HUDEP-2 (cell line): Measurements from ENCODE around the gene CTDSPL.
A peak's percentile ranks its signal among the peaks of the same experiment; 100 is the strongest.

Experiments
- DNase-seq, 76 experiments: peaks; one replicate each; lab custom pipeline; 2025; ENCODE audit not compliant: unreplicated experiment in 76 of 76; lab: John Stamatoyannopoulos, UW

CTDSPL gene

GRCh38 chr3:37852771-37853170 is 8.9 kb upstream of the CTDSPL start:
- DNase-seq = no peak

- no peak for DNase-seq
These were observed 7.8 kb upstream of the CTDSPL start for GRCh38 chr3:37853691-37854413.

- peak in 54 of 76 experiments; percentile 4 to 71 (median 36) for DNase-seq
These were observed 6.2 kb upstream of the CTDSPL start for GRCh38 chr3:37855363-37855970.

GRCh38 chr3:37856381-37856780 is 5.3 kb upstream of the CTDSPL start:
- no peak for DNase-seq

GRCh38 chr3:37858742-37859141 is 2.9 kb upstream of the CTDSPL start:
- no peak for DNase-seq

- no peak for DNase-seq
These were observed 2.3 kb upstream of the CTDSPL start for GRCh38 chr3:37859354-37859753.

- DNase-seq = no peak
These were observed 1.8 kb upstream of the CTDSPL start for GRCh38 chr3:37859908-37860199.

GRCh38 chr3:37862219-37862902 is 681 bp downstream of the CTDSPL start:
- peak in 6 of 76 experiments; percentile 1 to 27 (median 8) for DNase-seq

GRCh38 chr3:37862903-37863815 is 1.5 kb downstream of the CTDSPL start:
- no peak for DNase-seq

- DNase-seq = no peak
These were observed 2.5 kb downstream of the CTDSPL start for GRCh38 chr3:37863949-37864822.

- no peak for DNase-seq
These were observed 3.2 kb downstream of the CTDSPL start for GRCh38 chr3:37864904-37865303.

GRCh38 chr3:37867144-37867543 is 5.5 kb downstream of the CTDSPL start:
- no peak for DNase-seq

GRCh38 chr3:37871858-37872257 is 10.2 kb downstream of the CTDSPL start:
- DNase-seq = no peak

GRCh38 chr3:37872413-37873160 is 10.9 kb downstream of the CTDSPL start:
- no peak for DNase-seq

- DNase-seq = no peak
These were observed 14.6 kb downstream of the CTDSPL start for GRCh38 chr3:37876279-37876678.

GRCh38 chr3:37882711-37883110 is 21.0 kb downstream of the CTDSPL start:
- no peak for DNase-seq

- no peak for DNase-seq
These were observed 24.1 kb downstream of the CTDSPL start for GRCh38 chr3:37885814-37886213.

- DNase-seq = no peak
These were observed 24.7 kb downstream of the CTDSPL start for GRCh38 chr3:37886395-37886794.

GRCh38 chr3:37887062-37887461 is 25.4 kb downstream of the CTDSPL start:
- DNase-seq = no peak
